ENCODE measurements around the gene GRIA3.
"Not testable (repeated sequence)": the region's sequence is repeated elsewhere in the genome, so short reads cannot be mapped to it uniquely, and the experiment has no call there.

The GRIA3 gene

GRCh38 chrX:123513585-123514278 is 329.7 kb downstream of the GRIA3 start:
- in situ Hi-C loops (cut with MboI; ENCODE audit: low sequenced_read_pairs), result no loop called here

GRCh38 chrX:123514279-123514640 is 330.2 kb downstream of the GRIA3 start:
- in situ Hi-C loops (cut with MboI; ENCODE audit: low sequenced_read_pairs), result not testable (repeated sequence)

DNA sequence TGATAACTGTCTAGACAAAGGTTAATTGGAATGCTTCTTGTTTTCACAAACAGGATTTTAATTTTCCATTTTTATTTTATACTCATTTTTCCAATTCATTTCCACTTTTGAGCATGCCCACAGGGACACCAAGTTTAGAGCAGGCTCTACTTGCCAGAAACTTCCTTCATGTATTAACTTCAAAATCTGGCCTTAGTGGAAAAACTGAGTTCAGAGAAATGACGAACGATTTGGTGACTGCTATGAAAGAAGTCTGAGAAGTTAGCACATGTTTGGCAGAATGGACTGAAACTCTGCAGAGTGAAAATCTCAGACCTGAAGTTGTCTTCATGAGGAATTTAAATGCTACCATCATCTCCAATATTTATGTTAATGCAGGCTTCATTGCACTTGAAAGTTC is 334.7 kb downstream of the GRIA3 start:
- in situ Hi-C loops (cut with MboI; ENCODE audit: low sequenced_read_pairs), result no loop called here

GRCh38 chrX:123525123-123525725 is 341.1 kb downstream of the GRIA3 start:
- in situ Hi-C loops (cut with MboI; ENCODE audit: low sequenced_read_pairs), result no loop called here

GRCh38 chrX:123530726-123531125 is 346.6 kb downstream of the GRIA3 start:
- in situ Hi-C loops (cut with MboI; ENCODE audit: low sequenced_read_pairs), result not testable (repeated sequence)
